ENCODE data around the gene KISS1. TPM values are rescaled to one million over a fixed set of nuclear protein-coding genes. Genes with fewer than 3 reads are reported as not detected.

The KISS1 gene
- total RNA-seq, 6 experiments from 2014 or later, result 0.51 to 1.1 (median 0.72) TPM; not detected in 3

- Histone ChIP-seq H3K9me3 (no peaks in the 10 kb centered on the region), H3K27ac (no peak overlapping the region), H3K36me3 (peaks cover 0 to 5% (median 0%) of the 10 kb centered on the region in 4 donors), H3K4me3 (no peak overlapping the region), H3K27me3 (no peaks in the 10 kb centered on the region), H3K4me1 (peaks cover 0 to 26% (median 10%) of the 10 kb centered on the region in 4 donors)
- ATAC-seq, result no peak
- no peak for DNase-seq
- intact Hi-C loops (cut with DNase I), result loop anchor here in 1 of 2 donors (5.0 kb wide), 1 partner anchor 43 kb away; no protein-coding TSS in a partner anchor
- WGBS (ENCODE audit: insufficient coverage, low coverage, low lambda C conversion rate, missing lambda C conversion rate), result 85% methylated on average over 2 of the region's 2 CpGs
- TF ChIP-seq, protein P1, sequence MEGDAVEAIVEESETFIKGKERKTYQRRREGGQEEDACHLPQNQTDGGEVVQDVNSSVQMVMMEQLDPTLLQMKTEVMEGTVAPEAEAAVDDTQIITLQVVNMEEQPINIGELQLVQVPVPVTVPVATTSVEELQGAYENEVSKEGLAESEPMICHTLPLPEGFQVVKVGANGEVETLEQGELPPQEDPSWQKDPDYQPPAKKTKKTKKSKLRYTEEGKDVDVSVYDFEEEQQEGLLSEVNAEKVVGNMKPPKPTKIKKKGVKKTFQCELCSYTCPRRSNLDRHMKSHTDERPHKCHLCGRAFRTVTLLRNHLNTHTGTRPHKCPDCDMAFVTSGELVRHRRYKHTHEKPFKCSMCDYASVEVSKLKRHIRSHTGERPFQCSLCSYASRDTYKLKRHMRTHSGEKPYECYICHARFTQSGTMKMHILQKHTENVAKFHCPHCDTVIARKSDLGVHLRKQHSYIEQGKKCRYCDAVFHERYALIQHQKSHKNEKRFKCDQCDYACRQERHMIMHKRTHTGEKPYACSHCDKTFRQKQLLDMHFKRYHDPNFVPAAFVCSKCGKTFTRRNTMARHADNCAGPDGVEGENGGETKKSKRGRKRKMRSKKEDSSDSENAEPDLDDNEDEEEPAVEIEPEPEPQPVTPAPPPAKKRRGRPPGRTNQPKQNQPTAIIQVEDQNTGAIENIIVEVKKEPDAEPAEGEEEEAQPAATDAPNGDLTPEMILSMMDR (IDR thresholded peaks at IDR 0.05), result no peak
- no peak for TF ChIP-seq POLR2A (IDR thresholded peaks at IDR 0.05)
Observed at GRCh38 chr1:204204944-204205343, 8.7 kb upstream of the KISS1 start.

GRCh38 chr1:204203206-204203767 is 7.0 kb upstream of the KISS1 start:
- Histone ChIP-seq H3K9me3 (no peaks in the 10 kb centered on the region), H3K36me3 (no peaks in the 10 kb centered on the region), H3K4me1 (peaks cover 0 to 25% (median 10%) of the 10 kb centered on the region in 4 donors), H3K27me3 (no peaks in the 10 kb centered on the region), H3K27ac (no peak overlapping the region), H3K4me3 (no peak overlapping the region)
- intact Hi-C loops (cut with DNase I), result no loop called here
- DNase-seq (no peak), ATAC-seq (no peak)
- TF ChIP-seq, protein P1 (IDR thresholded peaks at IDR 0.05), result no peak
- TF ChIP-seq POLR2A (IDR thresholded peaks at IDR 0.05), result no peak
- WGBS (ENCODE audit: insufficient coverage, low coverage, low lambda C conversion rate, missing lambda C conversion rate), result 100% methylated on average over 1 of the region's 5 CpGs

GRCh38 chr1:204202481-204202880 is 6.2 kb upstream of the KISS1 start:
- WGBS (ENCODE audit: insufficient coverage, low coverage, low lambda C conversion rate, missing lambda C conversion rate), result 67% methylated on average over 1 of the region's 4 CpGs
- peaks cover 0 to 25% (median 10%) of the 10 kb centered on the region in 4 donors for H3K4me1 ChIP-seq
- no peaks in the 10 kb centered on the region for H3K9me3 ChIP-seq
- DNase-seq, result no peak
- no peak overlapping the region for H3K27ac ChIP-seq
- no peak overlapping the region for H3K4me3 ChIP-seq
- TF ChIP-seq, protein P1 (IDR thresholded peaks at IDR 0.05), result no peak
- TF ChIP-seq POLR2A (IDR thresholded peaks at IDR 0.05), result no peak
- no peaks in the 10 kb centered on the region for H3K27me3 ChIP-seq
- no peaks in the 10 kb centered on the region for H3K36me3 ChIP-seq
- no peak for ATAC-seq
- intact Hi-C loops (cut with DNase I), result no loop called here

DNA sequence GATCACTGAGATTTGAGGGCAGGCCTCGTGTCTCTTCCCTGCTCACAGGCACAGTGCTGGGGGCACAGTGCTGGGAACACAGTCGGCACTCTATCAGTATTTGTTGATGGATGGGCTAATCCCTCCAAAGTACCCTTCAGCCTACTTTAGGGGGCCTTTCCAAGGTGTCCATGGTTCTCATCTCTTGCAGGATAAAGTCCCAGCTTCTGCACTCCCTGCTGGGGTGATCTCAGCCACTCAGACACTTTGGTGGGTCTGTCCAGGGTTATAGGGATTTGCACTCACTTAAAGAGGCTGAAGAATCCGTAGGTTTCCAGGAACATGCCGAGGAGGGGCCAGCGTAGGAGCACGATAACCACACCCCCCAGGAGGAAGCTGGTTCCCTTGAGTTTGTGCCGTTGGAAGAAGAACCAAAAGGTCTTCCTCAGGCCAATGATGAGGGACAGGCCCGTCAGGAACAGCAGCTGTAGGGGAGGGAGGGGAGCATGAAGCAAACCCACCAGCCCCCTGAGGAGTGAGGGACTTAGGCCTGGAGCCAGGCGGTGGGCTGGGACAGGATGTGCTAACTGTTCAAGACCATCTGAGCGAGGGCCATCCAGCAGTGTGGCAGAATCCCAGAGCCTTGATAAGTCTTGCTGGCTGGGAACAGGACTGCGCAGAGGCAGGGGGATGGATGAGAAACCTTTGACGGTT is 5.2 kb upstream of the KISS1 start:
- Histone ChIP-seq H3K36me3 (no peaks in the 10 kb centered on the region), H3K27ac (no peak overlapping the region), H3K9me3 (no peaks in the 10 kb centered on the region), H3K4me3 (no peak overlapping the region), H3K4me1 (peaks cover 0 to 18% (median 5%) of the 10 kb centered on the region in 4 donors), H3K27me3 (no peaks in the 10 kb centered on the region)
- 84% methylated on average over 6 of the region's 12 CpGs for WGBS (ENCODE audit: insufficient coverage, low coverage, low lambda C conversion rate, missing lambda C conversion rate)
- no peak for ATAC-seq
- no peak for DNase-seq
- TF ChIP-seq, protein P1 (IDR thresholded peaks at IDR 0.05), result no peak
- no peak for TF ChIP-seq POLR2A (IDR thresholded peaks at IDR 0.05)
- intact Hi-C loops (cut with DNase I), result no loop called here

Data from right lobe of liver (tissue), 6 donors.